Fibroblast of the aortic adventitia (primary cell): Measurements from ENCODE around the gene KRTAP29-1. TPM values are rescaled to one million over a fixed set of nuclear protein-coding genes. Genes with fewer than 3 reads are reported as not detected.

Experiments
- DNase-seq: peaks from one replicate; pipeline ENCODE4 v3.0.0-alpha.2; 2010; ENCODE audit warnings: low read depth
- H3K4me3 ChIP-seq: 2 replicates; pipeline ENCODE4 v1.5.1; 2011; ENCODE audit warnings: low read depth, mild to moderate bottlenecking, control low read depth, low read length, moderate library complexity
- total RNA-seq: library from RNA; depleted of rRNA; stranded (reverse); fragments of >200 nt; gene quantifications from 2 replicates; pipeline ENCODE4 v1.2.3, GENCODE V29; 2012; ENCODE audit warnings: low replicate concordance
- TF ChIP-seq, protein P1 (sequence below): IDR thresholded peaks from 2 replicates; pipeline ENCODE4 v1.5.1; 2011; ENCODE audit warnings: mild to moderate bottlenecking, low read length, control low read depth, inconsistent platforms; ENCODE audit not compliant: insufficient read depth

KRTAP29-1 gene
- total RNA-seq, 1 donor = not detected

DNA sequence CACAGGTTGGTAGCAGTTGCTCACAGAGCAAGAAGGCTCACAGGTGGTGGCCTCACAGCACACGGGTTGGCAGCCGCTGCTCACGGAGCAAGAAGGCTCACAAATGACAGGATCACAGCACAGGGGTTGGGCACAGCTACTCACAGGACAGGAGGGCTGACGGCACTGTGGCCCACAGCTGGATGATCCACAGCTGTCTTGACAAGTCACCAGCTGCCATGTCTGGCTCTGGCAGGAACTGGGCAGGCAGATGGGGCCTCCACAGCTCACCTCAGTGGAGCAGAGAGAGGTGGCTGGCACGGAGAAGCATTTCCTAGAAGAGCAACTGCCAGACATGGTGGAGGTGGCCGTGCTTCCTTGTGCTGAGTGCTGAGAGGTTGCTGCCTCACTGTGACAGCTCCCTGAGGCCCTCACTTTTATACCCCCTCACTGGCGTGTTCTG, 6.3 kb upstream of the KRTAP29-1 start, which contains the start of gene KRTAP16-1:
Gene KRTAP16-1, minus strand, starts transcription at position 392 of the 442 bp plus-strand sequence. Its CDS starts 56 bp downstream, at position 336.
- H3K4me3 ChIP-seq = no peak within 1 kb of the TSS
- TF ChIP-seq, protein P1, sequence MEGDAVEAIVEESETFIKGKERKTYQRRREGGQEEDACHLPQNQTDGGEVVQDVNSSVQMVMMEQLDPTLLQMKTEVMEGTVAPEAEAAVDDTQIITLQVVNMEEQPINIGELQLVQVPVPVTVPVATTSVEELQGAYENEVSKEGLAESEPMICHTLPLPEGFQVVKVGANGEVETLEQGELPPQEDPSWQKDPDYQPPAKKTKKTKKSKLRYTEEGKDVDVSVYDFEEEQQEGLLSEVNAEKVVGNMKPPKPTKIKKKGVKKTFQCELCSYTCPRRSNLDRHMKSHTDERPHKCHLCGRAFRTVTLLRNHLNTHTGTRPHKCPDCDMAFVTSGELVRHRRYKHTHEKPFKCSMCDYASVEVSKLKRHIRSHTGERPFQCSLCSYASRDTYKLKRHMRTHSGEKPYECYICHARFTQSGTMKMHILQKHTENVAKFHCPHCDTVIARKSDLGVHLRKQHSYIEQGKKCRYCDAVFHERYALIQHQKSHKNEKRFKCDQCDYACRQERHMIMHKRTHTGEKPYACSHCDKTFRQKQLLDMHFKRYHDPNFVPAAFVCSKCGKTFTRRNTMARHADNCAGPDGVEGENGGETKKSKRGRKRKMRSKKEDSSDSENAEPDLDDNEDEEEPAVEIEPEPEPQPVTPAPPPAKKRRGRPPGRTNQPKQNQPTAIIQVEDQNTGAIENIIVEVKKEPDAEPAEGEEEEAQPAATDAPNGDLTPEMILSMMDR = no peak
- no peak for DNase-seq

DNA sequence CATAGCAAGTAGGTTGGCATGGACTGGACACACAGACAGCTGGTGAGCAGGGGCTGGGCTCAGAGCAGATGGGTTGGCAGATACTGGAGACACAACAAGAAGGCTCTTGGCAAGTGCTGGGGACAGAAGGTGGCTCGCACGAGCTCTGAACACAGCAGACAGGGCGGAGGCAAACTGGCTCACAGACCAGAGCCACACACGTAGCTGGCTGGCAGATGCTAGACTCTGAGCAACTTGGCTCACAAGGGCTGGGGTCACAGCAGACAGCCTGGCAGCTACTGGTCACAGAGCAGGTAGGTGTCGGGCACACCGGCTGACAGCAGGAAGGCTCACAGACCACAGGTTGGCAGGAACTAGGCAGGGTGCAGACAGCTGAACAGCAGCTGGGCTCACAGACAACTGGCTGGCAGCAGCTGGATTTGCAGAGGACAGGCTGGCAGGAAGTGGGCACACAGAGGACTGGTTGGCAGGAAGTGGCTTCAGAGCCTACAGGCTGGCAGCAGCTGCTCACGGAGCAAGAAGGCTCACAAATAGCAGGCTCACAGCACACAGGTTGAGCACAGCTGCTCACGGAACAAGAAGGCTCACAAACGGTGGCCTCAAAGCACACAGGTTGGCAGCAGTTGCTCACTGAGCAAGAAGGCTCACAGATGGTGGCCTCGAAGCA, 5.7 kb upstream of the KRTAP29-1 start:
- TF ChIP-seq, protein P1 = no peak
- H3K4me3 ChIP-seq = no peak overlapping the region
- no peak for DNase-seq

DNA sequence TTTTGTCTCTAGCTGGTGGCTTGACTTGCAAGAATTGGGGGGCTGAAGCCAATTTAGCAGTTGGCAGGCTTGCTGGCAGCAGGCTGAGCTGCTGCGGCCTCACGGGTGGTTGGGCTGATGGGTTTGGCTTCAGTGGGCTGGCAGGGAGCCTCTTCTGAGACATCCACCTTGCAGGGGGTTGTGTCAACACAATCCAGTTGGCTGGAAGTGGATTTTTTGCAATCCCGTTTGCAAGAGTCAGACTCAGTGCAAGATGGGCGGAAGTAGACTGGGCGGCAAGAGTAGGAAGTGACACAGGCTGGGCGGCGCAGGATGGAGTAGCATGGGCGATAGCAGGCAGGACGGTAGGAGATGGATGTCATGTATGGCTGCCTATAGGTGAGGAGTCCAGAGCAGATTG, 5.0 kb upstream of the KRTAP29-1 start:
- DNase-seq = peak; percentile 34
- H3K4me3 ChIP-seq = no peak overlapping the region

DNA sequence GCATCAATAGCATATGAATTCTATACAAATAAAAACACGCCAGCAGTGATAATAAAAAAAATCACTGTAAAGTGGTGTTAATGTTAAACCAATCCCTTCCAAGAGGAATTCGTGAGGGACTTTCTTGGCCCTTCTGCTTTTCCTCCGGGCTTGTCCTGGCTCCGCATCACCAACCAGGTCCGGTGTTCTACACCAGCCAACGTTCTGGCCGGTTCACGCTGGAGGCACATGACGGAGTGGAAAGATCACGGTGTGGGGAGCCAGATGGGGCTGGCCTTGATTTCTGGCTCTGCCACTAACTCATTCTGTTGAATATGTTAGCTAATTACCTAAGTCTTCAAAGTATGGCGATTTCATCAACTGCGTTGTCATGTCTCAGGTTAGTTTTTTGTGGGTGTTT, 1.4 kb upstream of the KRTAP29-1 start:
- DNase-seq = no peak
- H3K4me3 ChIP-seq = no peak overlapping the region
- TF ChIP-seq, protein P1 = no peak

More for the DNA sequence above, 5.0 kb upstream of the KRTAP29-1 start:
- TF ChIP-seq, protein P1 = no peak

DNA sequence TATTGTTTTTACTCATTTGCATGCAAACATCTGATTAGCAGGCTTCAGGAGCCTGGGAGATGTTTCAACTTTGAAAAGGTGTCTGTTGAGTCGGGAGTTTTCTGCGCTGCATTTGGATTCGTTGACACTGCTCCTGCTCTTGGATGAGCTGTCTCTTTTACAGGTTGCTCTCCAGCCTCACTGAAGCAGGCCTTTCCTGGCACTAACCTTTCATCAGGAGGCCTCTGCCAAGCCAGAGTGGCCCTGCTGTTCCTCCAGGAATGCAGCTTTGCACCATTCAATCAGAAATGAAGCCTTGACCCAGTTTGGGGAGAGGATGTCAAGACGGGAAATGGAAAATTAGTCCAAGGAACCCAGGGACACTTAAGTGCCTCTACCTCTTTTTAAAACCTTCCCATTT, 330 bp upstream of the KRTAP29-1 start:
- no peak overlapping the region for H3K4me3 ChIP-seq
- TF ChIP-seq, protein P1 = no peak
- no peak for DNase-seq

DNA sequence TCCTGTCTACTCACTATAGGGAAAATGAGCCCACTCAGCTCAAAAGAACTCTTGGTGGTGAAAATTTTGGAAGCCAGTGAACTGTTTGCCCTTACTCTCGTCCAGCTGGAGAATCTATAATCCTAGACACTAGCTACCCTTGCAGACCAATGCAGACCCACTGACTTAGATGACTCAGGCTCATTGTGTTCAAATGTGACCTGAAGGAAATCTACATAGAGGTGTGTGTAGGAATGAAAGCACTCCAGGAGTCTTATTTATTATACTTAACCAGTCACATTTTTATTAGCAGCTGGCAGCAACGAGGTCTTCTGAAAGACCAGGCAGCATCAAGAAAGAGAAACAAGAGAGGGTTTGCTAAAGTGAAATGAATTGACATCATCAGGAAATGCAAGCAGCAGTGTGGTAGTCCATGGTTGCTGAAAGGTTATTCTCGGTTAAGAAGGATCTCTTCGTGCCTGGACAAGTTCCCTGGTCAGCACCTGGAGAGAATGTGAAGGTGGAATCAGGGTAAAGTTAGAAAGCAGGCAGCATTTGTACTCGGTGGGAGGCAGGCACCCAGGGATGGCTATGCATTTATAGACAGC, 1.4 kb downstream of the KRTAP29-1 start:
- DNase-seq = no peak
- no peak overlapping the region for H3K4me3 ChIP-seq
- TF ChIP-seq, protein P1 = no peak
